Measurements from ENCODE around the gene ELP1.
"Not testable (repeated sequence)": the region's sequence is repeated elsewhere in the genome, so short reads cannot be mapped to it uniquely, and the experiment has no call there.

Gene ELP1

GRCh38 chr9:108933231-108933717 is 650 bp downstream of the ELP1 start:
- no peak for DNase-seq

GRCh38 chr9:108928386-108928785 is 5.5 kb downstream of the ELP1 start:
- no peak for DNase-seq

- no peak for DNase-seq
Measured at GRCh38 chr9:108924466-108924865, 9.5 kb downstream of the ELP1 start.

GRCh38 chr9:108921200-108921599 is 12.7 kb downstream of the ELP1 start:
- no peak for DNase-seq

- DNase-seq, result not testable (repeated sequence)
Measured at GRCh38 chr9:108920401-108920800, 13.5 kb downstream of the ELP1 start.

- DNase-seq, result no peak
Measured at GRCh38 chr9:108919517-108919916, 14.4 kb downstream of the ELP1 start.

GRCh38 chr9:108913391-108913790 is 20.5 kb downstream of the ELP1 start:
- DNase-seq, result no peak

GRCh38 chr9:108911820-108912219 is 22.1 kb downstream of the ELP1 start:
- DNase-seq, result no peak

GRCh38 chr9:108910914-108911313 is 23.0 kb downstream of the ELP1 start:
- no peak for DNase-seq

- DNase-seq, result no peak
Measured at GRCh38 chr9:108910402-108910801, 23.5 kb downstream of the ELP1 start.

- no peak for DNase-seq
Measured at GRCh38 chr9:108905494-108905893, 28.4 kb downstream of the ELP1 start.

GRCh38 chr9:108904161-108904560 is 29.8 kb downstream of the ELP1 start:
- no peak for DNase-seq

- DNase-seq, result no peak
Measured at GRCh38 chr9:108903420-108904103, 30.4 kb downstream of the ELP1 start.

GRCh38 chr9:108900176-108900575 is 33.7 kb downstream of the ELP1 start:
- DNase-seq, result no peak

GRCh38 chr9:108899023-108899695 is 34.8 kb downstream of the ELP1 start:
- not testable (repeated sequence) for DNase-seq

- no peak for DNase-seq
Measured at GRCh38 chr9:108897324-108898096, 36.4 kb downstream of the ELP1 start.

GRCh38 chr9:108894225-108894997 is 39.5 kb downstream of the ELP1 start:
- no peak for DNase-seq

- no peak for DNase-seq
Measured at GRCh38 chr9:108889649-108890067, 44.3 kb downstream of the ELP1 start.

GRCh38 chr9:108886594-108887271 is 47.2 kb downstream of the ELP1 start:
- DNase-seq, result not testable (repeated sequence)

- peak in 1 of 4 experiments; percentile 8 for DNase-seq
Measured at GRCh38 chr9:108885643-108886348, 48.1 kb downstream of the ELP1 start.

- DNase-seq, result no peak
Measured at GRCh38 chr9:108884701-108885100, 49.2 kb downstream of the ELP1 start.

- DNase-seq, result no peak
Measured at GRCh38 chr9:108883085-108883484, 50.8 kb downstream of the ELP1 start.

Measured in activated naive CD4-positive, alpha-beta T cell (primary cell).